Fibroblast of skin of abdomen (primary cell): ENCODE data around the gene GPR141. TPM values are rescaled to one million over a fixed set of nuclear protein-coding genes. Genes with fewer than 3 reads are reported as not detected.

Experiments used
- DNase-seq: peaks from one replicate; pipeline ENCODE4 v3.0.0-alpha.2; 2013
- polyA plus RNA-seq, 2 experiments: library from polyadenylated mRNA; unstranded; fragments of 120-200 nt; gene quantifications; one replicate each; pipeline ENCODE4 v1.2.1, GENCODE V29; 2013; ENCODE audit not compliant: insufficient read length in 2 of 2

Gene GPR141
- not detected for polyA plus RNA-seq (2013, experiment 1 of 2; ENCODE audit: insufficient read length)
- polyA plus RNA-seq (2013, experiment 2 of 2; ENCODE audit: insufficient read length) = not detected

DNA sequence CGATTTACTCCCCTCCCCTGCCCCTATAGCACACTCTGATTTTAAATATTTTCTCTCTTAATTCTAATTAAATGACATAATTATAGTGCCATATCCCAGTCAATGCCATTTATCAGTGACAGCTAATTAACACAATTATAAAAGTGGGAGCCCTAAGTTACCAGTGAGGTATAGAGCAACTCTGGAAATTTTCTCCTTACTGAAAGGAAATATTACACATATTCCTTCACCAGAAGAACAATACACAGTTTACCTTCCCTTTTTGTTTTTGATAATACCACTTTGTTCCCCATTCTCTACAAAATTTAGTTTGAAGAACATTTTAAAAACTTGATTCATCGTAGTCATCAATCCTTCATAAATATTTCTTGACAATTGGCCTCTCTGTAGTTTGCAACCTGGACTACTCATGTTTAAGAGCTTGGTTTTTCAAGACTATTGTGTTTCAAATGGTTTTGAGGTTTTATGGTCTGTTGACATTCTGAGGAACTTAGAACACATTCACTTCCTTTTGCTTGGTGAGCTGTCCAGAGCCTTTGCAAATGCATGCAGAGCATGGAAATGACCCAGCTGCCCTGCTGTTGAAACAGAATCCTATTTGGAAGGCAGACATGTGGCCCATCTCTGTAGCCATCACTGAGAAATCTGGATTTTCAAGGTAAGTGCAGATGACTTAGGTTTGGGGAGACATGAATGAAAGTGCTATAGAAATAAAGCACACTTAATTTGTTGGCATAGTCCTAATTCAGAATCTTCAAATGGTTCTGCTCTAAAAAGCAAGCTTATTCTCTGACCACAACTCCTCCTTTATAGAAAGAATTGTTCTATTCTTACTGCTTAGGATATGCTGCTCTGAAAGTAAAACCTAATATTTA is at the start of gene GPR141:
Gene GPR141 (plus strand): TSS at position 521 of the 875 bp plus-strand sequence. CDS start 56,628 bp downstream, outside the sequence.
- DNase-seq = no peak

DNA sequence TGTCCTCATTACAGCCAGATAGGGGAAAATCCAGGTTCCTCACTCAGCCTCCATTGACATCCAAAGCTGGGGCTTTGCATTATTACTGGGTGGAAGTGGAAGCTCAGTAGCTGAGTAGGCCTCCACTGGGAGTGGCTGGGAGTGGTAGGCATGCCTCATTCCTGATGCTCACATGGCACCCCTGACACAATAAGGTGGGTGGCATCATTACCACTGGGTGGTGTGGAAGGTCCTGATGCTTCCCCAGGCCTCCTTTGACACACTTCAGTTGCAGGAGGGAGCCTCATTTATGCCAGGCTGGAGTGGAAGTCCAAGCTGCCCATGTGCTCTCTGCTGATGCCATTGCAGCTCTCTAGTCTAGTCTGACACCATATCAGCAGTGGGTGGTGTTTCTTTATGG is 48.2 kb upstream of the GPR141 start:
- no peak for DNase-seq

- DNase-seq = no peak
Measured at GRCh38 chr7:37642028-37642540, 41.5 kb upstream of the GPR141 start.

GRCh38 chr7:37643876-37644275 is 39.7 kb upstream of the GPR141 start:
- no peak for DNase-seq

GRCh38 chr7:37645282-37646050 is 38.1 kb upstream of the GPR141 start:
- no peak for DNase-seq

DNA sequence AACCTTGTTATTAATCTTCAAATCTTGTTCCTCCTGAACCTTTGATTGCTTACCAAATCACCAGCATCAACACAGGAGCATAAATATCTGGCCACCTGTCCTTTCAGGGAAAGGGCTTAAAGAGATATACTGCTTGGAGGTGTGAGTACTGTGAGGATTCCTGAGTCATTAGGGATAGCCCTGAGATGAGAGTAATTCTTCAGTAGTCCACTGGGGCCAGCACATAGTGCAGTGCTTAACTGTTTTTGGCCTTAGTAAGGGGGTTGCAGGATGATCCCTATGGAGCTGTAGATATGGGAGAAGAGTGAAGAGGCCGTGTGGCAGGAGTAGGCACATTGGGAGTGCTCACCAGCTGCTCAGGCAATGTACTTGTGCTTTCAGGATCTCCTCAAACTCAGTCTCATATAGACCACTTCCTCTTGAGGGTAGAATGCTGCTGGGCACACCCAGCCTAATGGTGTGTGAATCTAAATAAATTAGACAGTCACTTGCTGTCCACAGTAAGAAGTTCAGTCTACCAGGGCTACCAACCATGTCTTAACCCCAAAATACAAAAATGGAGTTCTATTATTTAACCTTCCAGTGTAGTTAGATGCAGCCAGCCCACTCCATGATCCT is 26.5 kb upstream of the GPR141 start:
- no peak for DNase-seq

DNA sequence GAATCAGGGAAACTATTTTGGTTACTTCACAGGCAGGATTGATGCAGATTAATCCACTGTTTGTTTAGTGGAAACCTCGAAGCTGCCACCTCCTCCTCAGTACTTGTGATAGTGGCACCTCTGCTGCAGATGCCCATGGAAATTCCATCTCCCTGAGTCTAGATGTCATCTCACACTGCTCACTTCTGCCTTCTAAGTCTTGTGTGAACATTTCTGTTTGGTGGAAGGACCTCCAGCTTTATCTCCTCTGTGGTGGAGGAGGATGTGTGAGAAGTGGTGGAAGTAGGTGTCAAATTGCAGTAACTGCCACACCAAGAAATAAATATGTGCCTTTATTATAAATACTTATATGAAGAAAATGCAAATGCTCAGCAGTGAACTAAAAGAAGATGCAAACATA is 25.8 kb upstream of the GPR141 start:
- DNase-seq = no peak

- DNase-seq = no peak
Measured at GRCh38 chr7:37659971-37660565, 23.5 kb upstream of the GPR141 start.

DNA sequence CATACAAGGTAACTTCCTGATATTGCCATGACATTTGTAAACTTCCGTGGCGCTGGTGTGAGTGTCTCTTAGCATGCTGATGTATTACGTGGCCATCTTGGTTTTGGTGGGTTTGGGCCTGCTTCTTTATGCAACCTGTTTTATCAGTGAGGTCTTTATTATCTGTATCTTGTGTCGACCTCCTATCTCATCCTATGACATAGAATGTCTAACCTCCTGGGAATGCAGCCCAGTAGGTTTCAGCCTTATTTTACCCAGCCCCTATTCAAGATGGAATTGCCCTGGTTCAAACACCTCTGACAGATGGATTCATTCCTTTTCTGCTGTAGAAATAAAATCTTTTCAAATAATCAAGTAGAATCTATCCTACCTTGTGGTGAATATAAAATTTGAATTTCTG is 23.0 kb upstream of the GPR141 start:
- DNase-seq = no peak

GRCh38 chr7:37663693-37664092 is 19.9 kb upstream of the GPR141 start:
- no peak for DNase-seq

DNA sequence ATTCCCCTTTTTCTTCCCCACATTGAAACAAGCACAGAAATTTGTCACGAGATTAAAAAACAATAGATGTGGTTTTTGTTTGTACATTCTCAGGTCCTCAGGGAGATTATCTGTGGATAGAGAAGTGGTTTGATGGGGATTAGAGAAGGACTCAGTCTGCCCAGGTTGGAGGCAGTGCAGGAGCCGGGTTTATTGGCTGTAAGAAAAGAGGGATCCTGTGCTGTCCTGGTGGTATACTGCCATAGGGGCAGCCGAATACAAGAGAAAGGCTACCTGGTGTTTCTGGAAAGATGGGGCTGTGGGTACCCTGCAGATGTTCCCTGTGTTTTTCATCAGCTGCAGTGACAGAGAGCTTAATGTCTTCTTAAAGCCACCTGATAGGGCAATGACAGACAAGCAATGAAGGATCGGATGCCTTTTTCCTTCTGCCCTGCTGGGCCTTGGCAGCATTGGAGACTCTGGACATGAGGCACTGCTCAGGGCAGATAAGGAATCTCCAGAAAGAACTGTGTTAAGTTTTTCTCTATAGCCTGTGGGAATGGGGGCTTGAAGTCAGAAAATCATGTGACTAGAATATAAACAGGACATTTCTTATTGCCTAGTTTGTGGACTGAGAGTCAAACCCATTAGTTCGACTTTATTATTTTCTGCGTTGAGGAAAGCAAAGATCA is 18.1 kb upstream of the GPR141 start:
- no peak for DNase-seq

DNA sequence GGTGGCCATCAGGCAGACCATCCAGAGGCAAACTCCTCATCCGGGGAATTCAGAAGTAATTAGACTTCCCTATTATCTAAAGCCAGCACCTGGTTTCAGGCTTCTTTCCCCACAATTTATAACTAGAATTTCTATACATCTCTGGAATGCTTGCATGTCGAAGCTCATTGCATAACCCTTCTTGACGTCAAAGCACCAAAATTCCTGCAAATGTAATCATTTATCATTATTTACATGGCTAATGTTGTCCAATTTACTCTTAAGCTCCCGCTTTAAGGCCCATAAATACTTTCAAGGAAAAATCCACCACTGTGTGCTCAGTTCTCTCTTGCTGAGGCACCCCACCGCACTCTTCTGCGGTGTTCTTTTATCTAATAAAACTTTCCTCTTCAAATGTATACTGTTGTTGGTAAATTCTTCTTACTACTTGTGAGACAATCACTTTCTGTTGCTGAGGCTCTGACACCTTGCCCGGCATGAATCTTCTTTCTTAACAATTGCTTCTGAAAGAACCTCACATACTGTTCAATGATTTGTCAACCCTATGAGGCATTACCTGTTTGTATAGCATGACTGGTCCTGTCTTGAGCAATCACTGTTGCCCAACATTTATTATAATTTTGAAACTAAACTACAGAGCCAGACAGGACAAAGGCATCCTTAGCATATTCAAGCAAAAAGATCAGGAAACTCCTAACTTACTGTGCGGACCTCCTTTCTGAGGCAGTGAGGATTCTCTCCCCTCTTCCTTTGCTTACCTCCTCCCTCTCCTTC is 17.4 kb upstream of the GPR141 start:
- no peak for DNase-seq

- no peak for DNase-seq
Measured at GRCh38 chr7:37669818-37670217, 13.7 kb upstream of the GPR141 start.

- DNase-seq = no peak
Measured at GRCh38 chr7:37670436-37670835, 13.1 kb upstream of the GPR141 start.

GRCh38 chr7:37671876-37672275 is 11.7 kb upstream of the GPR141 start:
- no peak for DNase-seq

DNA sequence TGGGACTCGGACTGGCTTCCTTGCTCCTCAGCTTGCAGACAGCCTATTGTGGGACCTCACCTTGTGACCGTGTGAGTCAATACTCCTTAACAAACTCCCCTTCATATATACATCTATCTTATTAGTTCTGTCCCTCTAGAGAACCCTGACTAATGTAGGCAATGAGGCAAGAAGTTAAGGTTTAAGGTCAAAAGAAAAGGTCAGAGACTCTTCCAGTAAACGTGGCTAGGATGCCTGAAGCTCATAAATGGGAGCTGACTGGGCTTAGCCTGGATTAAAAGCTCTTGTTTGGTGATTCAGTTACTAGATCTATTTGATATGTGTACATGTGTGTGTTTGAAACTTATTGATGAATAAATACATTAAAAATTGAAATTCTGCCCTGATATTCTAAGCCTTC is 10.6 kb upstream of the GPR141 start:
- no peak for DNase-seq

DNA sequence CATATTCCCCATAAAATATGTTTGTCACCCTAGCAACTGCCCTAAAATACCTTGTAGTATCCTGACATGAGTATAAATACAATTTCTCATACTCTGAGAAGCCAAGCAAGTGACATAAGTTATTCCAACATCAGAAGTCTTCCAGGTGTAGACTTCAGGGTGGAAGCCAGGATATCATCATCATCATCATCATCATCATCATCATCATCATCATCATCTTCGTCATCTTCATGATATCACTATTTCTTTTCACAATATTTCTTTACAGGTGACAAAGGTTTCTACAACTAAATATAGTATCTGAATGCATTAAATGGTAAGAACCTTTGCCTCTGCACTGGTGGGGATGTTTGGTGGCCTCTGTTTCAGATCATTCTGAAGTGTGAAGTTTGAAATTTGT is 10.0 kb upstream of the GPR141 start:
- DNase-seq = no peak

- no peak for DNase-seq
Measured at GRCh38 chr7:37674531-37674930, 9.0 kb upstream of the GPR141 start.

DNA sequence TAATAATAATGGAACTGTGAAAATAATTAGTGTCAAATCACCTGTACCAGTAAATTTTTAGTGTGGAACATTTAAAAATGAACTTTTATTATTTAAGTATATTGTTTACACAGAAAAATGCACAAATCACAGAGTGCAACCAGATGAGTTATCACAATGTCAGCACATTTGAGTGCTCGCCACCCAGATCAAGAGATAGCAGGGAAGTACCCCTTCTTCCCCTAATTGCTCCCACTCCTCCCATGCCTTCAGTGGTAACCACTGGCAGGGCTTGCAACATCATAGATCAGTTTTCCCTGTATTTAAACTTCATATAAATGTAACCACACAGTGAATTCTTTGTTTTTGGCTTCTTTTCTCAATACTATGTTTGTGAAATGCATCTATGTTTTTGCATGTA is 7.8 kb upstream of the GPR141 start:
- DNase-seq = no peak

- no peak for DNase-seq
Measured at GRCh38 chr7:37684927-37685326, 1.4 kb downstream of the GPR141 start.
